ENCODE measurements around the gene SLC35G1.

The SLC35G1 gene

GRCh38 chr10:93876381-93876780, 17.4 kb upstream of the SLC35G1 start:
- in situ Hi-C loops (cut with MboI; ENCODE audit: low sequenced_read_pairs): no loop called here

GRCh38 chr10:93879273-93879672, 14.5 kb upstream of the SLC35G1 start:
- in situ Hi-C loops (cut with MboI; ENCODE audit: low sequenced_read_pairs): no loop called here

- in situ Hi-C loops (cut with MboI; ENCODE audit: low sequenced_read_pairs): no loop called here
Observed at GRCh38 chr10:93894516-93895378, 969 bp downstream of the SLC35G1 start.

GRCh38 chr10:93897070-93897780, 3.4 kb downstream of the SLC35G1 start:
- in situ Hi-C loops (cut with MboI; ENCODE audit: low sequenced_read_pairs): no loop called here

GRCh38 chr10:93899109-93899508, 5.3 kb downstream of the SLC35G1 start:
- in situ Hi-C loops (cut with MboI; ENCODE audit: low sequenced_read_pairs): no loop called here

GRCh38 chr10:93903051-93903450, 9.3 kb downstream of the SLC35G1 start:
- in situ Hi-C loops (cut with MboI; ENCODE audit: low sequenced_read_pairs): no loop called here

- in situ Hi-C loops (cut with MboI; ENCODE audit: low sequenced_read_pairs): no loop called here
Observed at GRCh38 chr10:93904901-93905300, 11.1 kb downstream of the SLC35G1 start.

GRCh38 chr10:93907059-93907458, 13.3 kb downstream of the SLC35G1 start:
- in situ Hi-C loops (cut with MboI; ENCODE audit: low sequenced_read_pairs): no loop called here

GRCh38 chr10:93911866-93912265, 18.1 kb downstream of the SLC35G1 start:
- in situ Hi-C loops (cut with MboI; ENCODE audit: low sequenced_read_pairs): no loop called here

- in situ Hi-C loops (cut with MboI; ENCODE audit: low sequenced_read_pairs): no loop called here
Observed at GRCh38 chr10:93912444-93912843, 18.7 kb downstream of the SLC35G1 start.

- in situ Hi-C loops (cut with MboI; ENCODE audit: low sequenced_read_pairs): no loop called here
Observed at GRCh38 chr10:93913706-93914105, 19.9 kb downstream of the SLC35G1 start.

GRCh38 chr10:93915598-93915997, 21.8 kb downstream of the SLC35G1 start:
- in situ Hi-C loops (cut with MboI; ENCODE audit: low sequenced_read_pairs): no loop called here

GRCh38 chr10:93916257-93917063, 22.7 kb downstream of the SLC35G1 start:
- in situ Hi-C loops (cut with MboI; ENCODE audit: low sequenced_read_pairs): no loop called here

GRCh38 chr10:93917064-93917391, 23.2 kb downstream of the SLC35G1 start:
- in situ Hi-C loops (cut with MboI; ENCODE audit: low sequenced_read_pairs): no loop called here

GRCh38 chr10:93917821-93918220, 24.0 kb downstream of the SLC35G1 start:
- in situ Hi-C loops (cut with MboI; ENCODE audit: low sequenced_read_pairs): no loop called here

- in situ Hi-C loops (cut with MboI; ENCODE audit: low sequenced_read_pairs): no loop called here
Observed at GRCh38 chr10:93921338-93921737, 27.6 kb downstream of the SLC35G1 start.

GRCh38 chr10:93926613-93927012, 32.8 kb downstream of the SLC35G1 start:
- in situ Hi-C loops (cut with MboI; ENCODE audit: low sequenced_read_pairs): no loop called here

GRCh38 chr10:93938140-93938539, 44.4 kb downstream of the SLC35G1 start:
- in situ Hi-C loops (cut with MboI; ENCODE audit: low sequenced_read_pairs): no loop called here

GRCh38 chr10:93940881-93941280, 47.1 kb downstream of the SLC35G1 start:
- in situ Hi-C loops (cut with MboI; ENCODE audit: low sequenced_read_pairs): no loop called here

- in situ Hi-C loops (cut with MboI; ENCODE audit: low sequenced_read_pairs): no loop called here
Observed at GRCh38 chr10:93941606-93942005, 47.8 kb downstream of the SLC35G1 start.

- in situ Hi-C loops (cut with MboI; ENCODE audit: low sequenced_read_pairs): no loop called here
Observed at GRCh38 chr10:93945819-93946218, 52.0 kb downstream of the SLC35G1 start.

Data from HL-60/S4 (cell line).